ENCODE measurements around the gene USP13.

- no peak for TF ChIP-seq POLR2A (IDR thresholded peaks at IDR 0.05)
- TF ChIP-seq CTCF (IDR thresholded peaks at IDR 0.05 in 4 of 5, conservative IDR thresholded peaks at IDR 0.05 in 1 of 5), result no peak
Measured at GRCh38 chr3:179668429-179668828, 15.6 kb downstream of the USP13 start.
